NK-92 (cell line): Measurements from ENCODE around the gene ZSWIM5.

Experiments
- DNase-seq: peaks from one replicate; lab custom pipeline; 2025; ENCODE audit not compliant: unreplicated experiment; lab: John Stamatoyannopoulos, UW

ZSWIM5 gene

DNA sequence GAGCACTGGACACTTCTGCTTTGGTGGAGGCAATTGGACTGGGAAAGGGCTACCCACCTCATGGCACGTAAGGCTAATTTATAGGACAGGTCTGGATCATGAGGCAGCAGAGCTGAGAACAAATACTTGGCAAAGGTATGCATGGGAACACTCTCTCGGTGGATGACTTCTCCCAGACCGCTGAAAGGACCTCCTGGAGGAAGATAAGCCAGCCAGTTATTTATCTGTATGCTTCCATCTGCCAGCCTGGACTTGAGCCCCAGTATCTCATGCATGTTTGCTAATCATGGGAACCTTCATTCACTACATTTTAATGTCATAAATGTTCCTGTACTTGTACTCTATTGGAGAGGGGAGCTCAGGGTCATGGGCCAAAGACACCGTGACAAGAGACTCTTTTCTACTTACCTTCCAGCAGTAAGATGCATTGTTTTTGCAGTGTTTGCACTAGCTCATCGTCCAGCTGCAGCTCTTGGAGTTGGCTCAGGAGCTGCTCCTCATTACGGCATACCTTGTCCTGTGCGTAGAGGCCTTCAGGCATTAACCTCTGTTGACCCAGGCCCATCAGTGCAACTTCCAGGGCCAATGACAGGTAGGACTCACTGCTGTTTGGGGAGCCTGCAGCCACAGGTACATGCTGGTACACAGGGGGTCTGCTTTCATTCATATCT, 170.6 kb downstream of the ZSWIM5 start:
- DNase-seq: no peak

DNA sequence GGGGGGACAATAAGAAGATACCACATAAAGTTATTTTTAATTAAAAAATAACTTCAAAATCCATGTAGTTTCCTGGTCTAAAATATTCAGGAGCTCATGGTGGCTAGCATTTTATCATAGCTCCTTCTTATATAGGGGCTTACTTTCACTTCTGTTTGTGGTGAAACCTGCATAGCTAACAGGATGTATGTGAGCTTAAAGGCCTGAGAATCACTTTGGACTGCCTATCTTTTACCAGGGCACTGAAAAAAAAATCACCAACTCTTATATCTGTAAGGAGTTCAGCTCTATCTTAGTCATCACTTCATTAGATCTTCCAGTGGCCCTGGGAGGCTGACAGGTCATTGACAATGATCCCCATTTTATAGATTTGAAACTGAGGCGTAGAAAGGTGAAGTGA, 173.0 kb downstream of the ZSWIM5 start:
- no peak for DNase-seq

DNA sequence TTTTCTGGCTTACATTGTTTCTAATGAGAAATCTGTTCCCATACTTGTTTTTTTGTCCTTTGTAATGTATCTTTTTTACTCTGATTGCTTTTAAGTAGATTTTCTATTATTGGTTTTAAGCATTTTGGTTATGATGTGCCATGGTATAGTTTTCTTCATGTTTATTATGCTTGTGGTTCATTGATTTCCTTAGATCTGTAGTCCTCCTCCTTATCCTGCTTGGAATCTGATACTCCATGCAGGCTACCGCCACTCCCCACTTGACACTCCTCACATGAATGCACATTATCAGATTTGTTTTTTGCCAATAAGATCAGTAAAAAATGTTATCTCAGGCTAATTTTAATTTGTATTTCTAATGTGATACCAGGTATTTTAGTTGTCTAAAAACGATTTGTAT, 173.6 kb downstream of the ZSWIM5 start:
- no peak for DNase-seq

DNA sequence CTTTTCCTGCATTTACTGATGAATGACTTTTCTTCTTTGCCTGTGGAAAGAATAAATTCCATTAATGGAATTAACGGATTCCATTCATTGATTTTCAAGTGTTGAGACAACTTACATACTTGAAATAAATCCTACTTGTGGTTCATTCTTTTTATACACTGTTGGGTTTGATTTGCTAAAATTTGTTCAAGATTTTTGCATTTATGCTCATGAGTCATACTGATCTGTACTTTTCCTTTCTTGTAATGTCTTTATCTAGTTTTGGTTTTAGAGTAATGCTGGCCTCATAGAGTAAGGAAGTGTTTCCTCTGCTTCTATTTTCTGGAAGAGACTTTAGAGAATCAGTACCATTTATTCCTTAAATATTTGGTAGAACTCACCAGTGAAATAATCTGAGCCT, 180.0 kb downstream of the ZSWIM5 start:
- DNase-seq: no peak

DNA sequence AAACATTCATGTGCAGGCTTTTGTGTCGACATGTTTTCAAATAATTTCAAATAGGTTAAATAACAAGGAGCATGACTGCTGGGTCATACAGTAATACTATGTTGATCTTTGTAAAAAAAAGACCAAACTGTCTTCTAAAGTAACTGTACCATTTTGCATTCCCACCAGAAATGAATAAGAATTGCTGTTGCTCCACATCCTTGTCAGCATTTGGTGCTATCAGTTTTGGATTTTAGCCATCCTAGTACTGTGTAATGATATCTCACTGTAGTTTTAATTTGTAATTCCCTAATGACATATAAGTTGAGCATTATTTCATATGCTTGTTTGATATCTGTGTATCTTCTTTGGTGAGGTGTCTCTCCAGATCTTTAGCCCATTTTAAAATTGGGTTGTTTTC, 182.7 kb downstream of the ZSWIM5 start:
- DNase-seq: no peak

DNA sequence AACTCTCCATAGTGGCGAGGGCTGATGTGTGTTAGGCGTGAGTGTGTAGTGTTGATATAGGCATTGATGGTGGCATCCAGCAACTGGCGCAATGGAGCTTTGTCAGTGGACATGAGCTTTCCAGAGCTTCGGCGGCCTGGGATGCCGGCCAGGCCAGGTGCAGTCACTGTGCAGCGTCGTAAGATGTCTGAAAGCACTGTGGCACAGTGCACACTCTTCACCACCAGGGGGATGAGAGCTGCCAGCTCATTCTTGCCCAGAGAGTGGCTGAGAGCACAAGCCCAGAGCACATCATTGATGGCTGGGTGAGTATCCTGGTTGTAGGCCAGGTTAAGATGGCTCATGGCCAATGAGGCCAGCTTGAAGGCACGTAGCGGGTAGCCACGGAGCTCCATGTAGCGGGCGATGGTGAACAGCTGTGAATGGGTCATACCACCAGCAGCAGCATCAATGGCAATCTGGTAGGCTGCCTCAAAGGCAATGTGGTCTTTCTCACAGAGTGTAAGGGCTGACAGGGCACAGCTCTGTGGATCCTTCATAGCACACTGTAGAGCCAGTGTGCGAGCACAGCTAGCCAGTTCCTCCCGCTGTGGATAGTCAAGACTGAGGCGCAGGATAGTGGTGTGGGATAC, 187.7 kb downstream of the ZSWIM5 start:
- no peak for DNase-seq

DNA sequence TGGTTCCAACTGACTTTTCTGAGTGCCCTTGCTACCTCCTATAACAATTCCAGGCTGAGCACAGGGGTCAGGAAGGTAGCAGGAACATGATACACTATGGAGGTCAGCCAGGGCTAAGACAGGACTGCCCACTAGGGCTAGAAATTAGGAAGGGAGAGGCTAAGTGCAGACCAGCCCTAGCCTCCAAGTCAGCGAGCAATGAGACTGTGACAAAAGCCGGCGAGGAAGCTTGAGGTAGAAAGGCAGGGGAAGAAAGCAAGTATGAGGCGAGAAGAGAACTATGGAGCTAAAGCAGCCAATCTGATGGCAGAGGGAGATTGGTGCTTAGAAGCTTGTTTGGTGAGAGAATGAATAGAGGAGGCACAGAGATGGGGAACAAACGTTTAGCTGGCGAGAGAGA, 189.6 kb downstream of the ZSWIM5 start:
- no peak for DNase-seq

DNA sequence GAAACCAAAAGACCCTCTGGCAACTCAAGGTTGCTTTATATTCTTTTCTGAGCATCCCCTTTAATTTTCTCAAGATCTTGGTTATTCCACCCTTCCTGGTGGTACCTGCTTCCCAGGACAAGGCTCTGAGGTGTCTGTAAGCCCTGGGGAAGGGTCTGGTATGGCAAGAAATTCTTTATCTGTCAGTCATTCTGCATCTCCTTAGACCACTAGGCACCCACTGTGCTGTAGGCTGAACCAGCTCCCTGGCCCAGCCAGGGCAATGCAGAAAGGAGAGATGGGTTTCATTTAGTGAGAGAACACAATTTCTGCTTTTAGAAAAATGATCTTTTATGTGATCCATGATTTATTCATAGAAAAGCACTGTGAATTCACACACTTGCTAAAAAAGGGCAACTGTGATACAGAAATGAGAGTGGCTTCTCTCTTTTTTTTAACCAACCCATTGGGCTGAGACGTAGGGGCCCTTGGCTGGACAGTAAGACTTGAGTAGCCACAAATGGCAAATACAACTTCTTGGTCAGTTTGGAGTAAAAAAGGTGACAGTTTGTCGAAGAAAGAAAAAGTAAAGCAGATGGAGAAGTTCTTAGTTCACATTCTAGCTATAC, 190.2 kb downstream of the ZSWIM5 start:
- DNase-seq: no peak

DNA sequence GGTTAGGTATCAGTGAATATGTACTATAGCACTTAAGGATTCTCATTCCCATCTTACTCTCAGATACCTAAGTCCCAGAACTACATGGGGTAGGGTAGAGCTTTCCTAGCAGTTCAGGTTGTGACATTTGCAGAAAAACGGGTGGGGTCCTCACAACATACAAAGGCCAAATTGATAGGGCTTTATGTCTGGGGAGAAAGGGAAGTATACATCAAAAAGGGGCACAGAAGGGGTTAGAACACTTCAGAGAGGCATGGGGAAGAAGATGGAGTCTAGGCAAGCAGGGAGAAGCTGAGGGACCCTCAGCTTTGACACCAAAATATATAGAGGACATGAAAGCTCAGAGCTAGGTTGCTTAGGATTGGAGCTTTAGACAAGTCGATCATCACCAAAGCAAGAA, 190.7 kb downstream of the ZSWIM5 start:
- DNase-seq: no peak

DNA sequence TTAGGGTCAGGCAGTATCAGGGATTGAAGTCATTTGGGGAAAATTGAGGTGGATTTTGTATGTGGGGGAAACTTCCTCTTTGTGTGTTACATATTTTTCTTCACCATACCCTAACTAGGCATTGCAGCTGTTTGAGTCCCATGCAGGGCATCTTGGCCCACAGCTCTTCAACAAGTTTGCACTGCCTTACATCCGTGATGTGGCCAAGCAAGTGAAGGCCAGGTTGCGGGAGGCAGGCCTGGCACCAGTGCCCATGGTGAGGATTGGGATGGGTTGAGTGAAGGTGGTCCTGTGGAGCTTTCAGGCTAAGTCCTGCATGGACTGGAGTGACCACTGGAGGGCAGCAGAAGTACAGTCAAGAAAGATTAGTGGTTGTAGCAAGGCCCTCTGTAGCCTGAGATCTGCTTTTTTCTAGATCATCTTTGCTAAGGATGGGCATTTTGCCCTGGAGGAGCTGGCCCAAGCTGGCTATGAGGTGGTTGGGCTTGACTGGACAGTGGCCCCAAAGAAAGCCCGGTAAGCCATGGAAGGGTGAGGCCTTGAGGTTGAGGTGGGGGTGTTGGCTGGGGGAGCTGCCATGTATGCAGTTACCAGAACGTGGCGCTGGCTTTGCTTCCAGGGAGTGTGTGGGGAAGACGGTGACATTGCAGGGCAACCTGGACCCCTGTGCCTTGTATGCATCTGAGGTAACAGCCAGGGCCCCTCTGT, 191.9 kb downstream of the ZSWIM5 start:
- no peak for DNase-seq

DNA sequence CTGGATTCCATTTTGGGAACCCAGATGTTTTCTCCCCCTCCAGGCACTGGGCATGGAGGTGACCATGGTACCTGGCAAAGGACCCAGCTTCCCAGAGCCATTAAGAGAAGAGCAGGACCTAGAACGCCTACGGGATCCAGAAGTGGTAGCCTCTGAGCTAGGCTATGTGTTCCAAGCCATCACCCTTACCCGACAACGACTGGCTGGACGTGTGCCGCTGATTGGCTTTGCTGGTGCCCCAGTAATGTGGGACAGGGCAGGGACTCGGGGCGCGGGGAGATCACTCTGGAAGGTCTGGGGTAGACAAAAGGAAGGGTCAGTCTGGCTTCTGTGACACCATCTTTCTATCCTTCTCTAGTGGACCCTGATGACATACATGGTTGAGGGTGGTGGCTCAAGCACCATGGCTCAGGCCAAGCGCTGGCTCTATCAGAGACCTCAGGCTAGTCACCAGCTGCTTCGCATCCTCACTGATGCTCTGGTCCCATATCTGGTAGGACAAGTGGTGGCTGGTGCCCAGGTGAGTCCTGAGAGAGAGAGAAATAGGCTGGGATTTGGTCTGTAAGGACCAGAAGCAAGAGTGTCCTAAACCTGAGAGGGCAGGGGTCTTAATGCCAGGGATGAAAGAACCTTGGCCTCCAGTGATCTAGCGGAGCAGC, 192.7 kb downstream of the ZSWIM5 start:
- DNase-seq: no peak

DNA sequence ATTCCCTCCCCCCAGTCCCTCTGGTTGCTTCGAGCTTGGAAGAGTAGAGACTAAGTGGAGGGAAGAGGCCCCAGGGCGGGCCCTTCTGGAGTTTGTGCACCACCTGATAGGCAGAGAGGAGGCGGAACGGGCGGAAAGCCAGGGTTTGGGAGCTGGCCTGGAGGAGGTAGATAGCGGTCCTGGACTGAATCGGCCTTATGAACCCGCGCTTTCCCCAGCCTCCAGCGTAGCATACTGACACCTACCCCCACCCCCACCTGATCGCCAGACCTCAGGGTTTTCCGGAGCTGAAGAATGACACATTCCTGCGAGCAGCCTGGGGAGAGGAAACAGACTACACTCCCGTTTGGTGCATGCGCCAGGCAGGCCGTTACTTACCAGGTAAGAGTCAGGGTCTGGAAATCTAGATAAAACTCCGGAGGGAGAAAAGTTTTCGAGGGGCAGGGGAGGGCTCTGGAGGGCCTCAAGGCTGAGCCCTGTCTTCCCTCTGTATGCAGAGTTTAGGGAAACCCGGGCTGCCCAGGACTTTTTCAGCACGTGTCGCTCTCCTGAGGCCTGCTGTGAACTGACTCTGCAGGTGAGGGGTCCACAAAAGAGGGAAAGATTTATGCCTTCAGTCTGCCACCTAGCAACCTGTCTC, 193.6 kb downstream of the ZSWIM5 start:
- DNase-seq: no peak

DNA sequence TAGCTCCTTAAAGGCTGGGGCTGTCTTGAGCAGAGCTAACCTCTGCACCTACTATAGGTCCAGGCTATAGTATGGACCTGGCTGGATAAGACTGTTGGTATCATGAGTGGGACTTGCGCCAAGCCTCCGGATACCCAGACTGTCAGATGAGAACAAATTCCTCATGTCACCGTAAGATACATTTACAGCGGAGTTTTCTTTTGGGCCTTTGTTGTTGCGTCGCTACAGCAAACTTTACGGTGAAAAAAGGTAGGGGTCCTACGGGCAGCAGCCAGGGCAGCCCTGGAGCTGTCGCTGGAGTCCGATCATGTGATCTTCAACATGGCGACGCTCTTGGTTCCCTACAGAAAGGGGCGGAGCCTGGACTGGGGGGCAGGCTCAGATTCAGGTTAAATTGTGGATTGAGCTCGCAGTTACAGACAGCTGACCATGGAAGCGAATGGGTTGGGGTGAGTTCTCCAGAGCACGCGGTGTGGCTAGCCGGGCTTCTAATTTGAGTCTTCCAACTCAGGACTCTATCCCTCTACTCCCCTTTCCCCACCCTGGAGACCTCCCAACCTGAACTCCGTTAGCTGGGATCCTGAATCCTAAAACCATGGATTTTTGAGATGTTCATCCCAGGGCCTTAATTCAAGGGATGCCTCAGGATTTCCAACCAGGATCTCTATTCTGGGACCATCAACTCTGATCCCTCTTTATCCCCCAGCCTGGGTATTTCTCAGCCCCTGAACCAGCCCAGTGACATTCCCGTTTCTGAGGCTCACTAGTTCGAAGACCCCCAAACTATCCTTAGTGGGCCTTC, 194.4 kb downstream of the ZSWIM5 start, which contains the start of gene UROD:
UROD (plus strand) TSS at position 418 of the 802 bp plus-strand sequence; CDS start at position 430, 12 bp downstream.
- no peak for DNase-seq

DNA sequence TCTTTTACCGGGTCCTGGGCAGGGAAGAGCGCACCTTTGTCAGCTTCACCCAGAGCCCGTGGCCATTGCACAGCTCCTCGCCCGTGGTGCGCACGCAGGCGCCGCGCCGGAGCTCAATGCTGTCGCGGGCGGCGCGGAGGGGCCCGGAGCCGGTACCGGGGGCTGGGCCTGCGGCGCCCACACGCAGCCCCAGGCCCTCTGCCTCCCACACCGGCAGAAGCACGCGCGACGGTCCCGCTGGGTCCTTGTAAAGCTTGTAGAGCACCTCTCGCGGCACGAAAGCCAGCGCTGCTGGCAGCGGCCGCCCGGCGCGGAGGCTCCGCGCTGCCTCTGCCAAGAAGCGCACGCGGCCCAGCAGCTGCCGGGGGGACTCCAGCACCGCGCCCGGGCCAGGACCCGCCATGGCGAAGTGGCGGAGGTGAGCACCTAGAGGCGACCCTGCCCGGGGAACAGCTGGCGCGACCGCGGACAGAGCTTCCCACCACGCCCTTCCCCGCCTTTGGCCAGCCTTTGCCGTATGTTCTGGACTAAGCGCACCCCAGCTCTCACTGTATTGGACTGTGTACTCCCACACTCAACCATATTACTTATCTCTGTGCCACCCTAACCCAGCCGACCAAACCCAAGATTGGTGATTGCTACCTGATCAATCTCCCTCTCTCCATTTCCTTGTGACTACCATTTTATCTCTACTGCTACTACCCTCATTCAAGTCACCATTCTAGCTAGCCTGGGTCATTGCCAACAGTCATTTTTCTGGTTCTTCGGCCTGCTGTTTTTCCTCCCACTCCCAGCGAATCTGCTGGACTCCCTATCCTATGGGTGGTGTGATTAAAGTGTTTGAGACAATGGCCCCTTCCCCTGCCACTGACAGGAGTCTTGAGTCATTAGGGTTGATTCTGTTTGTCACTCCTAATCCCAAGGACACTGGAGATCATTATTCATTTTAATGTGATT, 195.3 kb downstream of the ZSWIM5 start, which contains the start of gene HECTD3:
HECTD3 (minus strand) TSS at position 470 of the 957 bp plus-strand sequence; CDS start at position 403, 67 bp downstream.
- no peak for DNase-seq

DNA sequence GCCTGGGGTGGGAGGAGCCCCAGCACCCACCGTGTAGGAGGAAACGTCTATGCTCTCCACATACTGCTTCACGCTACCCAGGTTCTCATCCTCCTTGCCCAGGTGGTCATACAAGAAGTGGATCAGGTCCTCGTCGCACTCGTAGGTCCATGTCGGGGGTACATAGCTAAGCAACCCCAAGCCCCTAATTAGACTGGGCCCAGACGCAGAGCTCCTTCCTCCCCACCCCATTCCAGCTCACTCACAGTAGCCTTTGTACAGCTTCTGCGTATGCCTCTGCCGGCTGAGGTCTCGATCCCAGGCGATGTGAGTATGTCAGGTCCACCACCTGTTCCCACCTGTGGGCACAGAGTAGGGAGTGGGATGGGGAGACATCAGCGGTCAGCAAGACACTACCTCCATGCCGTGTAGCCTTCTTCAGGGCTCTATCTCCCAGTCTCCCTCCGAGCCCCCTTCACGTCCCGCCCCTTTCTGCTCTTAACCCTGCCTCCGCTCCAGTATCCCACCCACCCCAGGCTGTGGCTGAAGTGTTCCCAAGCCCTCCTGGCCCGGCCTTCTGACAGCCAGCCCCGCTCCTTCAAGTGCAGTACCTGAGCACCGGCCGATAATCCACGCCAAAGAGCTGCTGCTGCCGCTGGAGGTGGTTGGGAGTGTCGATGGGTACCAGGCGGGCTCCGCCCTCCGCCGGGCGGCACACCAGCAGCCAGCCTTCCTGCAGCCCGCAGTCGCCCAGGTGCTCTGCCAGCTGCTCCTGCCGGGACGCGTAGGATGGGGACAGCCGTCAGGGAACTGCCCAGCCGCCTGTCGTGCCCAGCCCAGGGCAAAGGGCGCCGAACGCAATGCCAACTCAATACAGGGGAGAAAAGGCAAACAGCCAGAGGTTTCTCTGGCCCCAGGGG, 196.2 kb downstream of the ZSWIM5 start:
- no peak for DNase-seq

DNA sequence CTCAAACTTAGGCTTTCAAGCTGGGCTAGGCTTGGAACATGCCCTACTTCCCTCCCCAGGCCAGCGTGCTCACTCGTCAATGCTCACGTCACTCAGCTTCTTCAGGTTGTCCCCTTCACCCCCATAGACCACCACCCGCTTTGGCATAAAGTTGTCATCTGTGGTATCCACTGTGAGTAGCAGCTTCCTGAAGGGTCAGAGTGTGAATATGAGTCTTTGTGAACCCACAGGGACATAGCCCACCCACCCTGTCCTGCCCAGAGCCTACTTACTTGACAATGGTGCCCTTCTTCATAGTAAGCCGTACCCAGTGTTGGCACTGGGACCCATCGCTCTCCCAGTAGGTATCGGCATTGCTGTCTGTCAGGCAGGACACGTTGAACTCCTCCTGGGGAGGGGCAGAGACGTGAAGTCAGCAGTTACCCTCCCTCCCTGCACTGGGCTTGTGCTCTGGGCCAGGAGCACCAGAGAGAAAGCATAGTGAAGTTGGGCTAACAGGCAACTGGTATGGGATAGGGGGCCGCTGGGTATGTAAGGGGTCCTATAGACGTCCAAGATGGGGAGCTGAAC, 197.0 kb downstream of the ZSWIM5 start:
- no peak for DNase-seq

DNA sequence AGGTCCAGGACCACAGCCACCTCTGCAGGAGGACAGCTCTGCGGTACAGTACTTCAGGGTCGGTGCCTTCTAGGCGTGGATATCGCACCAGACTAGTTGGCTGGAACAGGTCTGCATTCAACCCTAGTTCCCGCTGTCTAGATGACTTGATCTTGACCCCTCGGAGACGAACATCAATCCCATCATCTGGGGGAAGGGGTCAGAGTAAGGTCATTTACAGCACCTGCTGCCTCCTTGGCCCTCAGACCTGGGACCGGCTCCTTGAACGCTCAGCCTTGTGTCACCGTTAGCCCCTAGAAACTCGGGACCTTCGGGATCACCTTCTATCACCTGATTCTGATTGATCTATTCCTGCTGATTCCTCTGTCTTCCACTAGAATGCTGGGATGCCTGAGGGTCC, 197.9 kb downstream of the ZSWIM5 start:
- DNase-seq: no peak
